KMS-11 (cell line): ENCODE results near the gene ZNF350.
"Not testable (repeated sequence)": the region's sequence is repeated elsewhere in the genome, so short reads cannot be mapped to it uniquely, and the experiment has no call there.

ENCODE experiments used
- H2AFZ ChIP-seq: fragments of 200-600 bp; sonication (generic); 2 replicates; pipeline ENCODE4 v1.6.1; 2016; ENCODE audit warnings: antibody characterized with exemption, mixed run types, low read depth
- H3K27ac ChIP-seq: fragments of 200-600 bp; sonication (generic); 2 replicates; pipeline ENCODE4 v1.6.1; 2016; ENCODE audit warnings: mild to moderate bottlenecking, mixed run types
- H3K27me3 ChIP-seq: fragments of 200-600 bp; sonication (generic); 2 replicates; pipeline ENCODE4 v1.6.1; 2017; ENCODE audit warnings: mild to moderate bottlenecking, low read depth, mixed run types, moderate library complexity; ENCODE audit not compliant: insufficient read depth
- H3K36me3 ChIP-seq: fragments of 200-600 bp; sonication (generic); 2 replicates; pipeline ENCODE4 v1.6.1; 2017; ENCODE audit warnings: mild to moderate bottlenecking, mixed run types; ENCODE audit not compliant: insufficient read depth
- H3K4me1 ChIP-seq: fragments of 200-600 bp; sonication (generic); 2 replicates; pipeline ENCODE4 v1.6.1; 2016; ENCODE audit warnings: mild to moderate bottlenecking, low read depth, mixed run types; ENCODE audit not compliant: poor library complexity, severe bottlenecking
- H3K4me2 ChIP-seq: fragments of 200-600 bp; sonication (generic); 2 replicates; pipeline ENCODE4 v1.7.0; 2016; ENCODE audit warnings: mild to moderate bottlenecking, mixed run types
- H3K4me3 ChIP-seq: fragments of 200-600 bp; sonication (generic); IDR thresholded peaks from 2 replicates; pipeline ENCODE4 v1.6.1; 2017; ENCODE audit warnings: low read depth, low read length, mixed read lengths; ENCODE audit not compliant: insufficient read depth
- H3K79me2 ChIP-seq: fragments of 200-600 bp; sonication (generic); 2 replicates; pipeline ENCODE4 v1.6.1; 2016; ENCODE audit warnings: low read depth, mixed run types; ENCODE audit not compliant: insufficient read depth
- H3K9ac ChIP-seq: fragments of 200-600 bp; sonication (generic); 2 replicates; pipeline ENCODE4 v1.6.1; 2016; ENCODE audit warnings: mild to moderate bottlenecking, mixed run types
- H4K20me1 ChIP-seq: fragments of 200-600 bp; sonication (generic); 2 replicates; pipeline ENCODE4 v1.6.1; 2016; ENCODE audit warnings: mild to moderate bottlenecking, mixed run types; ENCODE audit not compliant: insufficient read depth
- CTCF ChIP-seq: fragments of 200-600 bp; sonication (generic); conservative IDR thresholded peaks from 2 replicates; pipeline ENCODE4 v1.6.1; 2017; ENCODE audit warnings: low read depth, mild to moderate bottlenecking, antibody characterized with exemption, low read length, moderate library complexity, mixed read lengths

Gene ZNF350

GRCh38 chr19:51971624-51972023 is 15.0 kb downstream of the ZNF350 start:
- Histone ChIP-seq H3K27me3 (no peaks in the 10 kb centered on the region), H3K9ac (no peak overlapping the region), H3K4me3 (no peak overlapping the region), H3K27ac (no peak overlapping the region), H2AFZ (no peak overlapping the region), H3K79me2 (no peaks in the 10 kb centered on the region), H4K20me1 (no peaks in the 10 kb centered on the region), H3K4me1 (no peaks in the 10 kb centered on the region), H3K4me2 (no peak overlapping the region), H3K36me3 (no peaks in the 10 kb centered on the region)
- TF ChIP-seq CTCF: no peak

GRCh38 chr19:51970718-51971117 is 15.9 kb downstream of the ZNF350 start:
- H3K9ac ChIP-seq: no peak overlapping the region
- no peak overlapping the region for H3K27ac ChIP-seq
- H3K4me3 ChIP-seq: no peak overlapping the region
- H2AFZ ChIP-seq: no peak overlapping the region
- no peak overlapping the region for H3K4me2 ChIP-seq
- H3K27me3 ChIP-seq: no peaks in the 10 kb centered on the region
- no peaks in the 10 kb centered on the region for H3K36me3 ChIP-seq
- no peaks in the 10 kb centered on the region for H4K20me1 ChIP-seq
- TF ChIP-seq CTCF: no peak
- no peaks in the 10 kb centered on the region for H3K79me2 ChIP-seq
- no peaks in the 10 kb centered on the region for H3K4me1 ChIP-seq

- H3K9ac ChIP-seq: no peak overlapping the region
- H3K4me2 ChIP-seq: no peak overlapping the region
- no peak overlapping the region for H2AFZ ChIP-seq
- H4K20me1 ChIP-seq: no peaks in the 10 kb centered on the region
- H3K36me3 ChIP-seq: no peaks in the 10 kb centered on the region
- no peaks in the 10 kb centered on the region for H3K27me3 ChIP-seq
- no peaks in the 10 kb centered on the region for H3K4me1 ChIP-seq
- H3K27ac ChIP-seq: no peak overlapping the region
- H3K4me3 ChIP-seq: no peak overlapping the region
- H3K79me2 ChIP-seq: no peaks in the 10 kb centered on the region
- no peak for TF ChIP-seq CTCF
Measured at GRCh38 chr19:51965583-51965982, 21.1 kb downstream of the ZNF350 start.

GRCh38 chr19:51960621-51961233 is 25.9 kb downstream of the ZNF350 start:
- H2AFZ ChIP-seq, H3K27me3 ChIP-seq, H3K4me3 ChIP-seq, H3K79me2 ChIP-seq, H3K36me3 ChIP-seq, H3K9ac ChIP-seq, H3K4me1 ChIP-seq, H3K27ac ChIP-seq, H3K4me2 ChIP-seq, H4K20me1 ChIP-seq: not testable (repeated sequence)

- no peak overlapping the region for H2AFZ ChIP-seq
- H3K9ac ChIP-seq: no peak overlapping the region
- no peaks in the 10 kb centered on the region for H4K20me1 ChIP-seq
- H3K4me3 ChIP-seq: no peak overlapping the region
- H3K4me2 ChIP-seq: no peak overlapping the region
- no peaks in the 10 kb centered on the region for H3K4me1 ChIP-seq
- no peaks in the 10 kb centered on the region for H3K79me2 ChIP-seq
- H3K27ac ChIP-seq: no peak overlapping the region
- no peaks in the 10 kb centered on the region for H3K36me3 ChIP-seq
- H3K27me3 ChIP-seq: no peaks in the 10 kb centered on the region
- TF ChIP-seq CTCF: no peak
Measured at GRCh38 chr19:51959791-51960190, 26.8 kb downstream of the ZNF350 start.

GRCh38 chr19:51957846-51958245 is 28.8 kb downstream of the ZNF350 start:
- not testable (repeated sequence) for H4K20me1 ChIP-seq, H3K27ac ChIP-seq, H3K36me3 ChIP-seq, H3K27me3 ChIP-seq, H2AFZ ChIP-seq, H3K4me3 ChIP-seq, H3K9ac ChIP-seq, H3K79me2 ChIP-seq, H3K4me1 ChIP-seq, H3K4me2 ChIP-seq
